Sigmoid colon (tissue), 7 donors: ENCODE data around the gene CREBL2. TPM values are rescaled to one million over a fixed set of nuclear protein-coding genes. Genes with fewer than 3 reads are reported as not detected.
"Not testable (repeated sequence)": the region's sequence is repeated elsewhere in the genome, so short reads cannot be mapped to it uniquely, and the experiment has no call there.

Experiments
- DNase-seq: peaks from one replicate; pipeline ENCODE4 v3.0.0-alpha.2; 2019
- H3K27ac ChIP-seq, 4 donors: fragments of 200-600 bp; sonication (generic); one replicate each; pipeline ENCODE4 v1.5.1; 2016 to 2019; ENCODE audit warnings: mild to moderate bottlenecking in 1 of 4
- H3K27me3 ChIP-seq, 3 donors: fragments of 200-600 bp; sonication (generic); one replicate each; pipeline ENCODE4 v1.5.1; 2019; ENCODE audit warnings: mild to moderate bottlenecking in 1 of 3
- H3K36me3 ChIP-seq, 4 donors: fragments of 200-600 bp; sonication (generic); one replicate each; pipeline ENCODE4 v1.5.1; 2016 to 2019
- H3K4me1 ChIP-seq, 4 donors: fragments of 200-600 bp; sonication (generic); one replicate each; pipeline ENCODE4 v1.5.1; 2017 to 2019
- H3K4me3 ChIP-seq, 4 donors: fragments of 200-600 bp; sonication (generic); one replicate each; pipeline ENCODE4 v1.5.1; 2017 to 2019; ENCODE audit warnings: mild to moderate bottlenecking in 2 of 4, moderate library complexity in 1 of 4
- H3K9me3 ChIP-seq, 4 donors: fragments of 200-600 bp in 3 of 4; sonication (generic) in 3 of 4; one replicate each; pipeline versions ENCODE4 v1.5.1 to v1.6.1; 2013 to 2019
- EP300 ChIP-seq, 4 donors: sonication (generic); formaldehyde crosslinking; IDR thresholded peaks; one replicate each; pipeline ENCODE4 v1.6.1; 2017; ENCODE audit warnings: antibody characterized with exemption in 4 of 4
- POLR2A ChIP-seq, 2 donors: fragments of 450-650 bp; IDR thresholded peaks; one replicate each; pipeline ENCODE4 v1.6.1; 2016; ENCODE audit warnings: antibody characterized with exemption in 2 of 2, mild to moderate bottlenecking in 2 of 2, moderate library complexity in 2 of 2
- POLR2AphosphoS5 ChIP-seq, 4 donors: sonication (generic); formaldehyde crosslinking; IDR thresholded peaks; one replicate each; pipeline ENCODE4 v1.6.1; 2017; ENCODE audit warnings: antibody characterized with exemption in 4 of 4
- WGBS, 2 donors: extraction: QIAGEN DNeasy Blood & Tissue Kit; methylation state at CpG; one replicate each; pipeline ENCODE4 v1.1.7; 2013; 5-methylcytosine and 5-hydroxymethylcytosine counted together
- intact Hi-C: fragments of 100-400 bp; cut with DNase I; formaldehyde crosslinking; loops from one replicate; pipeline ENCODE4 v1.15.1; 2023
- polyA plus RNA-seq, 3 donors: library from polyadenylated mRNA; stranded (reverse); fragments of 200-250 nt; gene quantifications; one replicate each; pipeline ENCODE4 v1.2.3, GENCODE V29; 2013
- total RNA-seq, 4 donors: library from RNA; depleted of rRNA; stranded (reverse); fragments of >200 nt; gene quantifications; one replicate each; pipeline ENCODE4 v1.1.0, GENCODE V29; 2016
- TF ChIP-seq, protein P1 (sequence below), 4 experiments: fragments of 450-650 bp in 3 of 4; fragments of 200-600 bp in 1 of 4; IDR thresholded peaks; one replicate each; pipeline ENCODE4 v1.5.1; 2016 to 2019; ENCODE audit warnings: antibody characterized with exemption in 4 of 4, mild to moderate bottlenecking in 3 of 4, moderate library complexity in 2 of 4
- donor health status: healthy with polysubstance abuse.
- donor health status: Bipolar disorder and iron deficiency.
- donor health status: healthy.

The CREBL2 gene
- total and polyA plus RNA-seq, 7 donors = 19.0 to 59.9 (median 37.8) TPM

DNA sequence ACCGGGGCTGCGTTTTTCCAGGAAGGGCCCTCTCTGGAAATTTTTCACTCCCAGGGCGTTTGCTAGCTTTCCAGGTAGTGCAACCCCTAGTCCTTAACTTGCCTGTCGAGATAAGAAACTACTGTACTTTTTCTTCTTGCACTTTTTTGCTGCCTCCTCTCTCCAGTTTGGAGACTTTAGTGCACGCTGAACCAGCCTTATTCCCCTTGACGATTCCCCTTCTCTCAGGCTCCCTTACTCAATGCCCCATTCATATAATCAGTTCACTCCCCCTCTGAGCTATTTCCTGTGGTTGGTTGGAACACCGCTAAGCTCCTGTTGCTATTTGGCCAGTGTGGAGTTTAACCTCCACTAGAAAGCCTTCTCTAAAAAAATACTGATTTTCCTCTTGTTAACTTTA lies 682 bp downstream of the CREBL2 start:
- intact Hi-C loops = loop anchor here (5.0 kb wide), 1 partner anchor 105 kb away; the partner anchor contains the start of gene CDKN1B
- H3K9me3 ChIP-seq = no peaks in the 10 kb centered on the region
- H3K4me1 ChIP-seq = peaks cover 0 to 49% (median 38%) of the 10 kb centered on the region in 4 donors
- peaks cover 0 to 5% (median 0%) of the 10 kb centered on the region in 4 donors for H3K36me3 ChIP-seq
- no peak for DNase-seq
- peak overlapping the region; percentile 85 to 96 (median 90) for H3K27ac ChIP-seq
- H3K27me3 ChIP-seq = no peaks in the 10 kb centered on the region
- 0 to 1% methylated on average over 7 of the region's 7 CpGs for WGBS, 2 donors
- TF ChIP-seq EP300 (IDR thresholded peaks at IDR 0.05) (no peak), POLR2A (IDR thresholded peaks at IDR 0.05) (no peak), POLR2AphosphoS5 (IDR thresholded peaks at IDR 0.05) (no peak)
- TF ChIP-seq, protein P1, sequence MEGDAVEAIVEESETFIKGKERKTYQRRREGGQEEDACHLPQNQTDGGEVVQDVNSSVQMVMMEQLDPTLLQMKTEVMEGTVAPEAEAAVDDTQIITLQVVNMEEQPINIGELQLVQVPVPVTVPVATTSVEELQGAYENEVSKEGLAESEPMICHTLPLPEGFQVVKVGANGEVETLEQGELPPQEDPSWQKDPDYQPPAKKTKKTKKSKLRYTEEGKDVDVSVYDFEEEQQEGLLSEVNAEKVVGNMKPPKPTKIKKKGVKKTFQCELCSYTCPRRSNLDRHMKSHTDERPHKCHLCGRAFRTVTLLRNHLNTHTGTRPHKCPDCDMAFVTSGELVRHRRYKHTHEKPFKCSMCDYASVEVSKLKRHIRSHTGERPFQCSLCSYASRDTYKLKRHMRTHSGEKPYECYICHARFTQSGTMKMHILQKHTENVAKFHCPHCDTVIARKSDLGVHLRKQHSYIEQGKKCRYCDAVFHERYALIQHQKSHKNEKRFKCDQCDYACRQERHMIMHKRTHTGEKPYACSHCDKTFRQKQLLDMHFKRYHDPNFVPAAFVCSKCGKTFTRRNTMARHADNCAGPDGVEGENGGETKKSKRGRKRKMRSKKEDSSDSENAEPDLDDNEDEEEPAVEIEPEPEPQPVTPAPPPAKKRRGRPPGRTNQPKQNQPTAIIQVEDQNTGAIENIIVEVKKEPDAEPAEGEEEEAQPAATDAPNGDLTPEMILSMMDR (IDR thresholded peaks at IDR 0.05) = no peak
- H3K4me3 ChIP-seq = peak overlapping the region; percentile 54 to 85 (median 61)

DNA sequence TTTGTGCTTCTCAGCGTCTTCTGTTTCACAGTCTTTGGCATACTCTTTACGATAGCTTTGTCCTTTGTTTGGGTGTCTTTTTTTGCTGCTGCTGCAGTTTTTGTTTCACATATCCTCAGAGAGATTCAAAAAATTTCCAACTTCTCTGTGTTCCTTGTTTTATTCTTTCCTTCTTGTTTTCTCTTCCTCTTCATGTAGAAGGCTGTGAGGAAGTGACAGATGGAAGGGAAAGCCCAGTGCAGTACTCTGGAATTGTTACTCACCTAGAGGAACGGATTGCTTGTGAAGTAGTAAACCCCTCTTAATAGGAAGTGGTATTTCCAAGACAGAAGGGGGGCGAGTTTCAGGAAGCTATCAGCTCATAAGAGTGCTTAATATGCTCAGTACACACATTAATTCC lies 1.7 kb downstream of the CREBL2 start:
- TF ChIP-seq EP300 (IDR thresholded peaks at IDR 0.05) (no peak), POLR2AphosphoS5 (IDR thresholded peaks at IDR 0.05) (no peak), POLR2A (IDR thresholded peaks at IDR 0.05) (no peak)
- TF ChIP-seq, protein P1 (IDR thresholded peaks at IDR 0.05) = no peak
- Histone ChIP-seq H3K36me3 (peaks cover 0 to 5% (median 0%) of the 10 kb centered on the region in 4 donors), H3K27me3 (no peaks in the 10 kb centered on the region), H3K27ac (peak overlapping the region in 3 of 4 donors; percentile 89 to 96 (median 91)), H3K4me1 (peaks cover 0 to 49% (median 38%) of the 10 kb centered on the region in 4 donors), H3K9me3 (no peaks in the 10 kb centered on the region), H3K4me3 (peak overlapping the region in 1 of 4 donors; percentile 66)
- 34 to 61% methylated on average over 4 of the region's 4 CpGs for whole genome bisulfite sequencing, 2 donors
- intact Hi-C loops = loop anchor here (5.0 kb wide), 1 partner anchor 104 kb away; the partner anchor contains the start of gene CDKN1B
- no peak for DNase-seq

DNA sequence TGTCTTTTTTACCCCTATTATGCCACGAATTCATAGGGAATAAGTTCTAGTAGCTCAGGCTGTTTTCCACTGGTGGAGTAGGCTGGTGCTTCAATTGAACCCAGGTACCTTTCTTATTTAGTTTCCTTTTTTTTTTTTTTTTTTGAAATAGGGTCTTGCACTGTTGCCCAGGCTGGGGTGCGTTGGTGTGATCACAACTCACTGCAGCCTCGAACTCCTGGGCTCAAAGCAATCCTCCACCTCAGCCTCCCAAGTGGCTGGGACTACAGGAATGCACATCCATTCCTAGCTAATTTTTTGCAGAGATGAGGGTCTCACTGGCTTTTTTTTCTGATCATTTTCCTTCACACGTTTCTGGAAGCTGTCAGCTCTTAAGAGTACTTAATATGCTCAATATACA lies 2.7 kb downstream of the CREBL2 start:
- WGBS, 2 donors = 90 to 92% methylated on average over 4 of the region's 4 CpGs
- intact Hi-C loops = loop anchor here (5.0 kb wide), 1 partner anchor 103 kb away; the partner anchor contains the start of gene CDKN1B
- Histone ChIP-seq H3K36me3 (peaks cover 0 to 5% (median 0%) of the 10 kb centered on the region in 4 donors), H3K4me1 (peaks cover 0 to 49% (median 38%) of the 10 kb centered on the region in 4 donors), H3K27me3 (no peaks in the 10 kb centered on the region), H3K9me3 (no peaks in the 10 kb centered on the region), H3K4me3 (no peak overlapping the region), H3K27ac (no peak overlapping the region)
- DNase-seq = no peak
- TF ChIP-seq POLR2AphosphoS5 (IDR thresholded peaks at IDR 0.05) (no peak), POLR2A (IDR thresholded peaks at IDR 0.05) (no peak), EP300 (IDR thresholded peaks at IDR 0.05) (no peak)
- TF ChIP-seq, protein P1 (IDR thresholded peaks at IDR 0.05) = no peak

DNA sequence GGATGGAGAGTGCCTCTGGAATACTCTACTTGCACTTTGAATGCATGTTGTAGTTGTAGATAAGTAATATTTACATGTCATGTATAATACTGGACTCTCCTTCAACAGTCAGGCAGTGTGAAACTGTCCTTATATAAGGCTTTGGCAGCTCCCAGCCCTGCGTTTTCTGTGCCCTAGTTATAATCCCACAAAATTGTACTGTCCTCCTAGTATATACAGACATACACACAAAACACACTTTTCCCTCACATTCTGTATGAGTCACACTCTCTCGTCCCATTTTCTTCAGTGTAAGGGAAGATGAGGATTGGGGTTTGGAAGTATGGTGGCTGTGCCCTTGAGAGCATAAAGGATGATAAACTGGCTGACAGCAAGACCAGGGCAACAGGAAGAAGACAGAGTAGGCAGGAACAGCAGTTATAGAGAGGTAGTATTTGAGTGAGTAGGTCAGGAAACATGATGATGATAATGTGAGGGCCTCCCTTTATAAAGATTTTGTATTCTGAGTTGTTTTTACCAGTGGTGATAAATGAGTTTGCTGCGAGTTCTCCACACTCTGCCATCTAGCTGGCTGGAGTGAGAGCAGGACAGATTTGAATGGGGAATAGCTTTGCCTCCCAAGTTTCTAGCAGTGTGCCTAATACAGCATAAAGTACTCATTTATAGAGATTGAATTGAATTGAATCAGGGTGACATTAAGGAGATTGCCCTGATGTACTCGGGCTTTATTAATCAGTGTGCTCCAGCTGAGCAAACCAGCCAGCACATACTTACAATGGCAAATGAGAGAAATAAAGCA lies 5.0 kb downstream of the CREBL2 start:
- Histone ChIP-seq H3K4me1 (peaks cover 0 to 44% (median 32%) of the 10 kb centered on the region in 4 donors), H3K9me3 (no peaks in the 10 kb centered on the region)
- 65% methylated on average over 4 of the region's 4 CpGs for WGBS, 2 donors

DNA sequence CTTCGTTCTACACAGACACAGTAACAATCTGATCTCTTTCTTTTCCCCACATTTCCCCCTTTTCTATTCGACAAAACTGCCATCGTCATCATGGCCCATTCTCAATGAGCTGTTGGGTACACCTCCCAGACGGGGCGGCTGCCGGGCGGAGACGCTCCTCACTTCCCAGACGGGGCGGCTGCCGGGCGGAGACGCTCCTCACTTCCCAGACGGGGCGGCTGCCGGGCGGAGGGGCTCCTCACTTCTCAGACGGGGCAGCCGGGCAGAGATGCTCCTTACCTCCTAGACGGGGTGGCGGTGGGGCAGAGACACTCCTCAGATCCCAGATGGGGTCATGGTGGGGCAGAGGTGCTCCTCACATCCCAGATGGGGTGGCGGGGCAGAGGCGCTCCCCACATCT lies 6.4 kb downstream of the CREBL2 start:
- intact Hi-C loops, H3K4me3 ChIP-seq: not testable (repeated sequence)
- 95 to 97% methylated on average over 23 of the region's 23 CpGs for WGBS, 2 donors

More for the DNA sequence above, 5.0 kb downstream of the CREBL2 start:
- no peak for DNase-seq
- Histone ChIP-seq H3K27ac (peak overlapping the region in 1 of 4 donors; percentile 5), H3K36me3 (peaks cover 0 to 5% (median 2%) of the 10 kb centered on the region in 4 donors), H3K4me3 (no peak overlapping the region), H3K27me3 (no peaks in the 10 kb centered on the region)
- intact Hi-C loops = no loop called here
- TF ChIP-seq POLR2A (IDR thresholded peaks at IDR 0.05) (no peak), EP300 (IDR thresholded peaks at IDR 0.05) (no peak)

More for the DNA sequence above, 6.4 kb downstream of the CREBL2 start:
- not testable (repeated sequence) for H3K36me3 ChIP-seq, H3K27me3 ChIP-seq, DNase-seq, H3K9me3 ChIP-seq, H3K27ac ChIP-seq
- H3K4me1 ChIP-seq = peaks cover 0 to 45% (median 26%) of the 10 kb centered on the region in 4 donors
